OCI-M2 (cell line): Measurements from ENCODE around the gene DAPL1.

Experiments
- DNase-seq: peaks from one replicate; lab custom pipeline; 2025; ENCODE audit not compliant: unreplicated experiment; lab: John Stamatoyannopoulos, UW

The DAPL1 gene

GRCh38 chr2:158795195-158795924 lies at the start of gene DAPL1:
TSS of gene DAPL1 (plus strand) at chr2:158795317. CDS start at chr2:158795373, 56 bp downstream.
- DNase-seq, result no peak

- no peak for DNase-seq
Measured at GRCh38 chr2:158745866-158746382, 49.2 kb upstream of the DAPL1 start.

- no peak for DNase-seq
Measured at GRCh38 chr2:158746488-158746887, 48.6 kb upstream of the DAPL1 start.

- DNase-seq, result no peak
Measured at GRCh38 chr2:158747281-158747680, 47.8 kb upstream of the DAPL1 start.

GRCh38 chr2:158748926-158749590 lies 46.1 kb upstream of the DAPL1 start:
- no peak for DNase-seq

- DNase-seq, result no peak
Measured at GRCh38 chr2:158750458-158751125, 44.5 kb upstream of the DAPL1 start.

- DNase-seq, result no peak
Measured at GRCh38 chr2:158753641-158754611, 41.2 kb upstream of the DAPL1 start.

GRCh38 chr2:158755310-158756087 lies 39.6 kb upstream of the DAPL1 start:
- no peak for DNase-seq

- no peak for DNase-seq
Measured at GRCh38 chr2:158756331-158756730, 38.8 kb upstream of the DAPL1 start.

GRCh38 chr2:158756976-158757375 lies 38.1 kb upstream of the DAPL1 start:
- no peak for DNase-seq

- DNase-seq, result no peak
Measured at GRCh38 chr2:158760887-158761286, 34.2 kb upstream of the DAPL1 start.

- DNase-seq, result no peak
Measured at GRCh38 chr2:158761621-158762020, 33.5 kb upstream of the DAPL1 start.

- DNase-seq, result no peak
Measured at GRCh38 chr2:158762336-158762735, 32.8 kb upstream of the DAPL1 start.

GRCh38 chr2:158766524-158766923 lies 28.6 kb upstream of the DAPL1 start:
- no peak for DNase-seq

GRCh38 chr2:158772306-158773078 lies 22.6 kb upstream of the DAPL1 start:
- no peak for DNase-seq

- DNase-seq, result no peak
Measured at GRCh38 chr2:158773121-158773520, 22.0 kb upstream of the DAPL1 start.

GRCh38 chr2:158774681-158775080 lies 20.4 kb upstream of the DAPL1 start:
- no peak for DNase-seq

- no peak for DNase-seq
Measured at GRCh38 chr2:158775273-158776027, 19.7 kb upstream of the DAPL1 start.
